Vein endothelial cell (primary cell): ENCODE measurements around the gene SCNN1A. TPM values are rescaled to one million over a fixed set of nuclear protein-coding genes. Genes with fewer than 3 reads are reported as not detected.

Experiments
- small RNA-seq: library from RNA; depleted of rRNA; stranded (forward); fragments of <200 nt; gene quantifications from one replicate; pipeline ENCODE3, GENCODE V24; 2012
- total RNA-seq: library from RNA; depleted of rRNA; stranded (reverse); fragments of >200 nt; gene quantifications from 2 replicates; pipeline ENCODE4 v1.2.3, GENCODE V29; 2012

SCNN1A gene
- 0.10 and 0.65 TPM in 2 replicates for total RNA-seq

GRCh38 chr12:6375269-6376078 lies at the start of gene SCNN1A:
Gene SCNN1A (minus strand): TSS chr12:6375563. CDS start chr12:6374783, 780 bp downstream.

GRCh38 chr12:6383572-6384498 lies 8.5 kb upstream of the SCNN1A start, which contains the start of gene LTBR:
Gene LTBR (plus strand): TSS chr12:6384162. CDS start chr12:6384359, 197 bp downstream.

GRCh38 chr12:6341417-6342139 lies 33.8 kb downstream of the SCNN1A start, which contains the start of gene TNFRSF1A:
Gene TNFRSF1A (minus strand): TSS chr12:6342076. CDS start chr12:6341814, 262 bp downstream.

Small RNA genes lying within 50 kb of the gene (small RNA-seq; reads per million reads assigned to genes)
- gene RN7SL391P = not detected

Other genes with a start within 250 kb of the SCNN1A start
- 824 and 1,145 TPM in 2 replicates for gene CD9, start 175.2 kb downstream of the SCNN1A start, total RNA-seq
- under 0.01 TPM in 1 of 2 replicates, not detected in the other for gene PLEKHG6, start 64.9 kb downstream of the SCNN1A start, total RNA-seq
- gene TNFRSF1A, start 33.5 kb downstream of the SCNN1A start, total RNA-seq = 123 and 161 TPM in 2 replicates
- gene LTBR, start 8.6 kb upstream of the SCNN1A start, total RNA-seq = 108 and 135 TPM in 2 replicates
- not detected in 2 replicates for gene CD27, start 69.4 kb upstream of the SCNN1A start, total RNA-seq
- gene TAPBPL, start 76.5 kb upstream of the SCNN1A start, total RNA-seq = 8.2 and 9.3 TPM in 2 replicates
- gene VAMP1, start 95.1 kb upstream of the SCNN1A start, total RNA-seq = 4.6 and 4.8 TPM in 2 replicates
- 80.0 and 92.2 TPM in 2 replicates for gene MRPL51, start 117.7 kb upstream of the SCNN1A start, total RNA-seq
- gene NCAPD2, start 118.5 kb upstream of the SCNN1A start, total RNA-seq = 38.2 and 48.4 TPM in 2 replicates
- 6,940 and 9,259 TPM in 2 replicates for gene GAPDH, start 159.0 kb upstream of the SCNN1A start, total RNA-seq
- 9.7 and 12.7 TPM in 2 replicates for gene IFFO1, start 180.5 kb upstream of the SCNN1A start, total RNA-seq
- gene NOP2, start 192.7 kb upstream of the SCNN1A start, total RNA-seq = 35.3 and 40.0 TPM in 2 replicates
- 225 and 228 TPM in 2 replicates for gene CHD4, start 231.8 kb upstream of the SCNN1A start, total RNA-seq